Mesenchymal stem cell (in vitro differentiated cells and primary cell): ENCODE measurements around the gene LAMA5.

Source experiments
- DNase-seq: peaks from one replicate; pipeline ENCODE4 v3.0.0-alpha.2; 2013
- H2AFZ ChIP-seq: one replicate; pipeline ENCODE4 v1.6.1; 2013; ENCODE audit warnings: low read depth, mild to moderate bottlenecking, control low read depth, inconsistent platforms, low read length, moderate library complexity
- H2AK5ac ChIP-seq: 2 replicates; pipeline ENCODE4 v1.6.1; 2013; ENCODE audit warnings: low read length, moderate library complexity, mild to moderate bottlenecking, inconsistent platforms; ENCODE audit not compliant: severe bottlenecking
- H2BK120ac ChIP-seq: one replicate; pipeline ENCODE4 v1.6.1; 2013; ENCODE audit warnings: low read depth, mild to moderate bottlenecking, inconsistent platforms, low read length, moderate library complexity
- H2BK12ac ChIP-seq, 2 experiments: one replicate each; pipeline ENCODE4 v1.6.1; 2013; ENCODE audit warnings: inconsistent platforms in 2 of 2, low read length in 2 of 2, mild to moderate bottlenecking in 2 of 2, moderate library complexity in 2 of 2, control low read depth in 1 of 2
- H2BK15ac ChIP-seq: one replicate; pipeline ENCODE4 v1.6.1; 2013; ENCODE audit warnings: mild to moderate bottlenecking, low read depth, inconsistent platforms; ENCODE audit not compliant: poor library complexity, severe bottlenecking
- H2BK5ac ChIP-seq: 2 replicates; pipeline ENCODE4 v1.6.1; 2013; ENCODE audit warnings: low read depth, mild to moderate bottlenecking, low read length, control low read depth, inconsistent platforms; ENCODE audit not compliant: poor library complexity, severe bottlenecking
- H3K14ac ChIP-seq, 2 experiments: one replicate each; pipeline ENCODE4 v1.6.1; 2013; ENCODE audit warnings: inconsistent platforms in 2 of 2, low read length in 2 of 2, control low read depth in 1 of 2, mild to moderate bottlenecking in 1 of 2, moderate library complexity in 1 of 2
- H3K18ac ChIP-seq, 2 experiments: one replicate each; pipeline ENCODE4 v1.6.1; 2013; ENCODE audit warnings: inconsistent platforms in 2 of 2, low read length in 2 of 2, control low read depth in 1 of 2, low read depth in 1 of 2, mild to moderate bottlenecking in 1 of 2
- H3K23ac ChIP-seq, 2 experiments: one replicate each; pipeline ENCODE4 v1.6.1; 2013; ENCODE audit warnings: inconsistent platforms in 2 of 2, low read length in 2 of 2, mild to moderate bottlenecking in 2 of 2, moderate library complexity in 2 of 2, control low read depth in 1 of 2
- H3K27ac ChIP-seq: 2 replicates; pipeline ENCODE4 v1.5.1; 2013; ENCODE audit warnings: mild to moderate bottlenecking, moderate library complexity, low read length, control low read depth, inconsistent platforms; ENCODE audit not compliant: poor library complexity, severe bottlenecking
- H3K27me3 ChIP-seq, 2 experiments: 2 replicates each; pipeline versions ENCODE4 v1.6.1 to v1.7.0; 2013; ENCODE audit warnings: low read length in 2 of 2, mild to moderate bottlenecking in 2 of 2, moderate library complexity in 2 of 2, control low read depth in 1 of 2, inconsistent platforms in 1 of 2; ENCODE audit not compliant: control insufficient read depth in 1 of 2, insufficient read depth in 1 of 2
- H3K36me3 ChIP-seq, 2 experiments: 2 replicates each; pipeline versions ENCODE4 v1.6.1 to v1.7.0; 2013; ENCODE audit warnings: low read length in 2 of 2, control low read depth in 1 of 2, inconsistent platforms in 1 of 2, low read depth in 1 of 2, mild to moderate bottlenecking in 1 of 2; ENCODE audit not compliant: insufficient read depth in 2 of 2, control insufficient read depth in 1 of 2
- H3K4ac ChIP-seq, 2 experiments: one replicate each; pipeline ENCODE4 v1.6.1; 2013; ENCODE audit warnings: inconsistent platforms in 2 of 2, low read length in 2 of 2, mild to moderate bottlenecking in 2 of 2, moderate library complexity in 2 of 2, control low read depth in 1 of 2, low read depth in 1 of 2
- H3K4me1 ChIP-seq: 2 replicates; pipeline ENCODE4 v1.6.1; 2013; ENCODE audit warnings: low read depth, low read length, control low read depth; ENCODE audit not compliant: control insufficient read depth, insufficient read depth
- H3K4me2 ChIP-seq: 2 replicates; pipeline ENCODE4 v1.6.1; 2013; ENCODE audit warnings: low read length, mild to moderate bottlenecking, inconsistent platforms; ENCODE audit not compliant: poor library complexity, severe bottlenecking
- H3K4me3 ChIP-seq, 2 experiments: 2 replicates each; pipeline versions ENCODE4 v1.5.1 to v1.7.0; 2013; ENCODE audit warnings: low read length in 2 of 2, mild to moderate bottlenecking in 2 of 2, control low read depth in 1 of 2, low read depth in 1 of 2; ENCODE audit not compliant: insufficient read depth in 1 of 2
- H3K79me1 ChIP-seq: replicated peaks from 2 replicates; pipeline ENCODE4 v1.6.1; 2013; ENCODE audit warnings: mild to moderate bottlenecking, control low read depth, low read length, inconsistent platforms; ENCODE audit not compliant: poor library complexity, severe bottlenecking
- H3K9ac ChIP-seq: 2 replicates; pipeline ENCODE4 v1.7.0; 2013; ENCODE audit warnings: mild to moderate bottlenecking, low read length, moderate library complexity
- H3K9me3 ChIP-seq: 2 replicates; pipeline ENCODE4 v1.7.0; 2013; ENCODE audit warnings: mild to moderate bottlenecking, low read length; ENCODE audit not compliant: control insufficient read depth
- H4K8ac ChIP-seq: one replicate; pipeline ENCODE4 v1.6.1; 2013; ENCODE audit warnings: inconsistent platforms, mild to moderate bottlenecking, low read length, moderate library complexity
- H4K91ac ChIP-seq: one replicate; pipeline ENCODE4 v1.6.1; 2013; ENCODE audit warnings: mild to moderate bottlenecking, low read length, inconsistent platforms
- WGBS: methylation state at CpG from one replicate; pipeline ENCODE4 v1.1.7; 2013; ENCODE audit warnings: mixed read lengths; 5-methylcytosine and 5-hydroxymethylcytosine counted together

The LAMA5 gene

DNA sequence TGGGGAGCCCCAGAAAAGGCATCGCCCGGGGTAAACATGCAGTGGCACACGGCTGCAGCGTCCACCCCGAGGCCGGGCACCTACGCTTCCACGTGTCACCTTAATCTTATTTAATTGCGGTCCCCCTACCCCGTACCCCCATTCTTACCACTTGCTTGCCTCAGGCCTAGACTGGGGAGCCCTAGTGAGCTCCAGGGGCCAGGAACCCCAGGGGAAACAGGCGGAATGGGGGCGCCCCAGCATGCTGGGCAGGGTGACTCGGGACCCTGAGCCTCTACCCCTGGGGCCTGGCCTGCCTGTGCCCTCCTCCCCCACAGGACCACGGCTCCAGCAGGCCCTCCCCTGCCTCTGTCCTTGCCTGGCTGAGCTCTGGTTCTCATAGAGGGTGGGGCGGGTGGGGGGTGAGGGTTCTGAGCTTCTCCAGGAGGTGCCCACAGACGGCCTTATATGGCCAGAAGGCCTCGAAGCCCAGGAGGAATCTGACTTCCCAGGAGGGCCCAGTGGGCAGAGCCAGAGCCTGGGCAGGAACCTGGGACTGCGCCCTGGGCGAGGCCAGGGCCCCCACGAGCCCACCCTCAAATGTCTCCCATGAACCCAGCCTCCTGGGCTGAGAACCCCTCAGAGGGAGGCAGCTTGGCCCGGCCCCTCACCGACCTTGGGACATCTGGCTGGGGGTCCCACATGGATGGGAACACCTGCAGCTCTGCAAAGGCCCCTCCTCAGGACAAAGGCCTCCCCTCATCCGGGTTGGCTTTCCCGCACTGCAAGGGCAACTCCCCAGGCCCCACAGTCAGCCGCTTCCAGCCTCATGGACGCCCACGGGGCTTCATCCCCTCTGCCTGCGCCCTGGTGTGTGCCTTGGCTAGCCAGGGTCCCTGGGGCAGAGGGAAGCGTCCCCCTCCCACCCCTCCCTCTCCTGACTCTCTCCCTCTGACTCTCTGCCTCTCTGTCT, 5.2 kb upstream of the LAMA5 start:
- Histone ChIP-seq H3K4me3 (no peak overlapping the region), H3K14ac (peak overlapping the region in 1 of 2 experiments; percentile 71), H4K8ac (no peak overlapping the region), H2BK120ac (peak overlapping the region; percentile 74), H2AFZ (no peak overlapping the region), H3K23ac (peak overlapping the region in 1 of 2 experiments; percentile 9), H3K79me1 (no peaks in the 10 kb centered on the region), H3K27me3 (no peaks in the 10 kb centered on the region), H3K27ac (no peak overlapping the region), H2AK5ac (peak overlapping the region; percentile 96), H2BK15ac (peak overlapping the region; percentile 39), H2BK5ac (no peak overlapping the region), H3K18ac (peak overlapping the region; percentile 1 to 49), H3K4me1 (peaks cover 87% of the 10 kb centered on the region), H3K4me2 (no peak overlapping the region), H3K9ac (no peak overlapping the region), H3K9me3 (no peaks in the 10 kb centered on the region), H3K4ac (peak overlapping the region; percentile 26 to 47), H3K36me3 (peaks cover 0 to 5% of the 10 kb centered on the region in 2 experiments), H4K91ac (peak overlapping the region; percentile 30), H2BK12ac (peak overlapping the region; percentile 41 to 83)
- WGBS, result 93% methylated on average over 26 of the region's 29 CpGs
- DNase-seq, result no peak

DNA sequence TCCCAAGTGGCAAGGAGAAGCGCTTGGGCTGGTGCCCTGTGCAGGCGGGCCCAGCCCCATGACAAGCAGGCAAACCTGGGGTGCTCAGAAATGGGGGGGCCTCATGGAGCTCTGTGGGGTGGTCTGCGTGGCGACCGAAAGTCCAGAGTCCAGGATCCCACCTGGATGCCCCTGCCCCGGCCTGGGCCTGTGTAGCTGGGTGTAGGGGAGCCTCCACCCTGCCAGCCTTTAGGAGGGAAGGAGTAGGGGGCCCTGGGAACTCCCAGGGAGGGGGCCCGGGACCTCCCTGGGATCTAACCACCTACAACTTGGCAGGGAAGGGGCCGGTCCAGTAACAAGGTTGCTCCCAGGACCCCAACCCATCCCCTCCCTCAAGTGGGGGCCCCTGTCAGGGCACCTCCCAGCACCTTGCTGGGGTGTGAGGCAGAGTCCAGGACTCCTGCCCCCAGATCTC, 4.5 kb upstream of the LAMA5 start:
- peak overlapping the region; percentile 39 for H2BK15ac ChIP-seq
- H3K9me3 ChIP-seq, result no peaks in the 10 kb centered on the region
- no peaks in the 10 kb centered on the region for H3K79me1 ChIP-seq
- H3K36me3 ChIP-seq, result peaks cover 0 to 2% of the 10 kb centered on the region in 2 experiments
- H2BK12ac ChIP-seq, result peak overlapping the region; percentile 41 to 68
- no peak overlapping the region for H4K8ac ChIP-seq
- H3K4ac ChIP-seq, result peak overlapping the region; percentile 27 to 47
- no peak overlapping the region for H2AFZ ChIP-seq
- no peak for DNase-seq
- no peak overlapping the region for H3K4me2 ChIP-seq
- H2AK5ac ChIP-seq, result peak overlapping the region; percentile 96
- H3K14ac ChIP-seq, result no peak overlapping the region
- H3K18ac ChIP-seq, result no peak overlapping the region
- no peak overlapping the region for H3K23ac ChIP-seq
- H3K4me3 ChIP-seq, result no peak overlapping the region
- no peak overlapping the region for H4K91ac ChIP-seq
- H2BK5ac ChIP-seq, result no peak overlapping the region
- no peak overlapping the region for H3K9ac ChIP-seq
- no peak overlapping the region for H2BK120ac ChIP-seq
- H3K27ac ChIP-seq, result no peak overlapping the region
- WGBS, result 97% methylated on average over 7 of the region's 8 CpGs
- no peaks in the 10 kb centered on the region for H3K27me3 ChIP-seq
- H3K4me1 ChIP-seq, result peaks cover 81% of the 10 kb centered on the region

DNA sequence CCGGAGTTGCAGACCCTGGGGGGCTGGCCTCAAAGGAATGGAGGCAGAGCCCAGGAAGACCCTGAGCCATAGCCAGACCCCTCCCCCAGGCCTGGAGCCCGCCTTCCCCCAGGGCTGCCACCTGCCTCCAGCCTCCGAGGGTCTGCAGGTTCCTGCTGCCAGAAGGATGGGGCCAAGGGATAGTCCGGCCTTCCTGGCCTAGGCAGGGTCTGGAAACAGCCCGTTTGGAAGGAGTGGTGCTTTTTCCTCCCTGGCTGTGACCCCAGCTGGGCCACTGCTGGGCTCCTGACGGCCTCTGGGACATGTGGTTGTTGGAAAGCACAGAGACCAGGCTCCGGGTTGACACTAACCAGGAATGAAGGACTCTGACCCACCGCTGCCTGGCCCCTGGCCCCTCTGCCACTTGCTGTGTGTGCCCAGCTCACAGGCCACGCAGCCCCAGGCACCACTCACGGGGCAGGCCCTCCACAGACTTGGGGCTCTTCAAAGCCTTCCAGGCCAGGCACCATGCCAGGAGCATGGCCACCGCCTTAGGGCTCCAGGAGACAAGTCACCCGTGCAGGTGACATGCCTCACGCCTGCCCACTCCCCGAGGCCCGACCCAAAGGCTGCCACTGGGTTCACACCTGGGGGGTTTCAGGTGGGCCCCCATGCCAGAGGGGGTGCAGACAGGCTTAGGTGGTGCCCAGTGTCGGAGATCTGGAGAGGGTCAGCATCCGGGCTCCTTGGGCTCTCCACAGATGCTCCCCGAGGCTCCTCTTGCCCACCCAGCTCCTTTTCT, 3.9 kb upstream of the LAMA5 start:
- Histone ChIP-seq H3K23ac (peak overlapping the region in 1 of 2 experiments; percentile 27), H3K18ac (peak overlapping the region; percentile 49 to 67), H3K4ac (peak overlapping the region; percentile 74 to 76), H4K8ac (peak overlapping the region; percentile 66), H4K91ac (peak overlapping the region; percentile 84), H3K79me1 (no peaks in the 10 kb centered on the region), H3K9me3 (no peaks in the 10 kb centered on the region), H3K4me2 (no peak overlapping the region), H3K4me3 (peak overlapping the region in 1 of 2 experiments; percentile 8), H2BK12ac (peak overlapping the region; percentile 96 to 100), H3K4me1 (peaks cover 75% of the 10 kb centered on the region), H3K36me3 (peaks cover 0 to 2% of the 10 kb centered on the region in 2 experiments), H2AK5ac (peak overlapping the region; percentile 96), H3K14ac (peak overlapping the region in 1 of 2 experiments; percentile 64), H3K9ac (no peak overlapping the region), H2BK15ac (peak overlapping the region; percentile 85), H3K27me3 (peaks cover 0 to 2% of the 10 kb centered on the region in 2 experiments), H3K27ac (peak overlapping the region; percentile 93), H2AFZ (no peak overlapping the region), H2BK5ac (peak overlapping the region; percentile 63), H2BK120ac (peak overlapping the region; percentile 71)
- no peak for DNase-seq
- WGBS, result 78% methylated on average over 16 of the region's 18 CpGs
